H1 (cell line): ENCODE measurements around the gene PUSL1. TPM values are rescaled to one million over a fixed set of nuclear protein-coding genes. Genes with fewer than 3 reads are reported as not detected.

Experiments
- CTCF ChIA-PET: fragments of 300-600 bp; sonication (Branson Sonifier 250); formaldehyde crosslinking; loops from one replicate; lab custom pipeline; 2021; ENCODE audit not compliant: partially characterized antibody; lab: Charles Lee
- POLR2A ChIA-PET: fragments of 300-600 bp; sonication (Branson Sonifier 250); formaldehyde crosslinking; loops from one replicate; lab custom pipeline; 2021; ENCODE audit warnings: inconsistent platforms; ENCODE audit not compliant: partially characterized antibody; lab: Charles Lee
- DNase-seq, 2 experiments: peaks; one replicate each; pipeline versions ENCODE4 v3.0.0 to v3.0.0-alpha.2; 2010 to 2022; ENCODE audit warnings: low spot score in 2 of 2, low read depth in 1 of 2, mixed read lengths in 1 of 2
- FAIRE-seq: peaks from 2 replicates; lab custom pipeline; 2011; peaks lifted over from hg19 to GRCh38; lab: Jason Lieb, UNC
- H2AFZ ChIP-seq: 2 replicates; pipeline ENCODE4 v1.8.1; 2012; ENCODE audit warnings: low read length, inconsistent platforms
- H2AK5ac ChIP-seq: 2 replicates; pipeline ENCODE4 v1.6.1; 2013; ENCODE audit warnings: low read depth, low read length
- H2BK120ac ChIP-seq: replicated peaks from 2 replicates; pipeline ENCODE3; 2013; ENCODE audit warnings: low read depth, low read length, inconsistent platforms
- H2BK12ac ChIP-seq: 2 replicates; pipeline ENCODE4 v1.6.1; 2013; ENCODE audit warnings: low read depth, low read length
- H2BK15ac ChIP-seq: 2 replicates; pipeline ENCODE4 v1.6.1; 2013; ENCODE audit warnings: low read length
- H2BK20ac ChIP-seq: 2 replicates; pipeline ENCODE4 v1.6.1; 2013; ENCODE audit warnings: low read length
- H2BK5ac ChIP-seq: 2 replicates; pipeline ENCODE4 v1.6.1; 2013; ENCODE audit warnings: low read depth, low read length
- H3K14ac ChIP-seq: 2 replicates; pipeline ENCODE4 v1.6.1; 2013; ENCODE audit warnings: inconsistent platforms; ENCODE audit not compliant: insufficient read length
- H3K18ac ChIP-seq: 2 replicates; pipeline ENCODE4 v1.6.1; 2013; ENCODE audit warnings: low read length; ENCODE audit errors: extremely low read depth
- H3K23ac ChIP-seq: 2 replicates; pipeline ENCODE4 v1.6.1; 2013; ENCODE audit warnings: inconsistent platforms; ENCODE audit not compliant: insufficient read length
- H3K23me2 ChIP-seq: 2 replicates; pipeline ENCODE4 v1.6.1; 2013; ENCODE audit warnings: low read depth, low read length
- H3K27ac ChIP-seq: 2 replicates; pipeline ENCODE4 v1.6.1; 2011; ENCODE audit warnings: low read depth, low read length, inconsistent platforms
- H3K27me3 ChIP-seq, 4 experiments: replicated peaks in 1 of 4; 1 replicate in 1 of 4; 2 replicates in 3 of 4; pipeline versions ENCODE4 v1.6.1 to v1.8.1; 2011 to 2013; ENCODE audit warnings: low read length in 3 of 4, mild to moderate bottlenecking in 3 of 4, inconsistent platforms in 2 of 4, mixed read lengths in 2 of 4, moderate library complexity in 1 of 4; ENCODE audit not compliant: control insufficient read depth in 3 of 4, insufficient read depth in 3 of 4; ENCODE audit errors: extremely low read depth in 1 of 4
- H3K36me3 ChIP-seq, 4 experiments: 2 replicates each; pipeline versions ENCODE4 v1.6.1 to v1.8.1; 2011 to 2013; ENCODE audit warnings: mild to moderate bottlenecking in 4 of 4, low read length in 3 of 4, moderate library complexity in 2 of 4, control low read depth in 1 of 4, inconsistent platforms in 1 of 4; ENCODE audit not compliant: insufficient read depth in 4 of 4, control insufficient read depth in 2 of 4
- H3K4ac ChIP-seq: replicated peaks from 2 replicates; pipeline ENCODE3; 2013; ENCODE audit warnings: low read length, low read depth, mixed read lengths, inconsistent platforms; ENCODE audit not compliant: insufficient read length
- H3K4me1 ChIP-seq, 4 experiments: replicated peaks in 1 of 4; 1 replicate in 1 of 4; 2 replicates in 3 of 4; pipeline versions ENCODE4 v1.6.1 to v1.8.1; 2011 to 2013; ENCODE audit warnings: low read length in 3 of 4, inconsistent platforms in 2 of 4, mixed read lengths in 1 of 4; ENCODE audit not compliant: insufficient read depth in 4 of 4, control insufficient read depth in 3 of 4
- H3K4me2 ChIP-seq, 2 experiments: 2 replicates each; pipeline versions ENCODE4 v1.6.1 to v1.8.1; 2011 to 2013; ENCODE audit warnings: low read depth in 2 of 2, low read length in 2 of 2, control low read depth in 1 of 2, inconsistent platforms in 1 of 2, mild to moderate bottlenecking in 1 of 2; ENCODE audit not compliant: insufficient read depth in 1 of 2
- H3K4me3 ChIP-seq, 4 experiments: fragments of 200-600, 300-600 bp in 1 of 4; sonication (generic), shearing (Covaris generic), sonication (Bioruptor Twin) in 1 of 4; 2 replicates each; pipeline versions ENCODE4 v1.5.1 to v1.8.1; 2011 to 2016; ENCODE audit warnings: low read length in 4 of 4, low read depth in 3 of 4, control low read depth in 2 of 4, inconsistent platforms in 2 of 4, mild to moderate bottlenecking in 2 of 4, mixed read lengths in 1 of 4, moderate library complexity in 1 of 4; ENCODE audit not compliant: insufficient read depth in 2 of 4; ENCODE audit errors: extremely low read depth in 1 of 4
- H3K56ac ChIP-seq: replicated peaks from 2 replicates; pipeline ENCODE3; 2013; ENCODE audit warnings: low read depth, mild to moderate bottlenecking, mixed read lengths, low read length, inconsistent platforms; ENCODE audit not compliant: insufficient read length
- H3K79me1 ChIP-seq: 2 replicates; pipeline ENCODE4 v1.6.1; 2013; ENCODE audit warnings: low read depth, low read length, control low read depth
- H3K79me2 ChIP-seq, 2 experiments: 2 replicates each; pipeline versions ENCODE4 v1.6.1 to v1.8.1; 2012 to 2013; ENCODE audit warnings: low read length in 2 of 2, mild to moderate bottlenecking in 2 of 2, inconsistent platforms in 1 of 2; ENCODE audit not compliant: insufficient read depth in 2 of 2, control insufficient read depth in 1 of 2
- H3K9ac ChIP-seq, 4 experiments: replicated peaks in 1 of 4; 1 replicate in 1 of 4; 2 replicates in 3 of 4; pipeline versions ENCODE4 v1.6.1 to v1.8.1; 2011 to 2013; ENCODE audit warnings: low read depth in 3 of 4, low read length in 3 of 4, control low read depth in 2 of 4, mild to moderate bottlenecking in 2 of 4, moderate library complexity in 2 of 4, inconsistent platforms in 1 of 4; ENCODE audit errors: extremely low read depth in 1 of 4
- H3K9me3 ChIP-seq, 2 experiments: 2 replicates each; pipeline versions ENCODE4 v1.6.1 to v1.8.1; 2012 to 2013; ENCODE audit warnings: mild to moderate bottlenecking in 2 of 2, moderate library complexity in 2 of 2, control low read depth in 1 of 2, inconsistent platforms in 1 of 2, low read depth in 1 of 2, low read length in 1 of 2, mixed read lengths in 1 of 2; ENCODE audit not compliant: insufficient read depth in 2 of 2
- H4K20me1 ChIP-seq, 2 experiments: replicated peaks in 1 of 2; 2 replicates each; pipeline versions ENCODE3 to v1.8.1; 2011 to 2013; ENCODE audit warnings: inconsistent platforms in 2 of 2, low read length in 2 of 2, mild to moderate bottlenecking in 1 of 2; ENCODE audit not compliant: insufficient read depth in 2 of 2, control insufficient read depth in 1 of 2
- H4K5ac ChIP-seq: 2 replicates; pipeline ENCODE4 v1.6.1; 2013; ENCODE audit warnings: low read length, low read depth, mixed read lengths, inconsistent platforms; ENCODE audit not compliant: insufficient read length
- H4K8ac ChIP-seq: 2 replicates; pipeline ENCODE4 v1.8.0; 2013; ENCODE audit warnings: mild to moderate bottlenecking, moderate library complexity, low read length, inconsistent platforms; ENCODE audit not compliant: insufficient read depth; ENCODE audit errors: extremely low read depth
- H4K91ac ChIP-seq: replicated peaks from 2 replicates; pipeline ENCODE3; 2013; ENCODE audit warnings: low read length, mixed read lengths, inconsistent platforms; ENCODE audit not compliant: insufficient read length
- BRCA1 ChIP-seq: IDR thresholded peaks from 2 replicates; pipeline ENCODE4 v1.6.1; 2012; ENCODE audit warnings: low read depth, low read length, improper control_type of control experiment
- CBX8 ChIP-seq: fragments of 300-800, 300-1000 bp; sonication (generic); IDR thresholded peaks from 2 replicates; pipeline ENCODE4 v1.7.1; 2016; ENCODE audit warnings: low read depth, low read length, borderline replicate concordance
- EZH2 ChIP-seq: fragments of 200-600 bp; sonication (generic); IDR thresholded peaks from 2 replicates; pipeline ENCODE4 v1.7.1; 2012; ENCODE audit warnings: low read depth, mild to moderate bottlenecking, moderate library complexity, low read length, inconsistent platforms; ENCODE audit not compliant: severe bottlenecking
- GTF2F1 ChIP-seq: IDR thresholded peaks from 2 replicates; pipeline ENCODE4 v1.6.1; 2012; ENCODE audit warnings: low read depth, low read length, improper control_type of control experiment, borderline replicate concordance
- RBBP5 ChIP-seq: IDR thresholded peaks from 2 replicates; pipeline ENCODE4 v1.7.1; 2012; ENCODE audit warnings: low read depth, mild to moderate bottlenecking, inconsistent platforms, low read length, moderate library complexity, borderline replicate concordance
- WGBS, 2 experiments: shearing (Covaris generic) in 1 of 2; methylation state at CpG; one replicate each; pipeline versions ENCODE4 v1.1.6 to v1.1.7; 2013 to 2015; ENCODE audit warnings: low lambda C conversion rate in 2 of 2, mixed read lengths in 2 of 2, inconsistent platforms in 1 of 2, low coverage in 1 of 2, missing lambda C conversion rate in 1 of 2; ENCODE audit not compliant: insufficient replicate concordance in 2 of 2, insufficient coverage in 1 of 2, insufficient read length in 1 of 2; ENCODE audit errors: extremely low coverage in 1 of 2, missing lambda C conversion rate in 1 of 2; 5-methylcytosine and 5-hydroxymethylcytosine counted together
- polyA plus RNA-seq, 7 experiments: library from polyadenylated mRNA; depleted of rRNA in 3 of 7; stranded (reverse) in 5 of 7; unstranded in 2 of 7; fragments of >200 nt in 5 of 7; fragments of 200-250 nt in 2 of 7; gene quantifications; 1 replicate in 5 of 7; 2 replicates in 1 of 7; 4 replicates in 1 of 7; pipeline versions ENCODE4 v1.2.1 to v1.2.3, GENCODE V29; 2011 to 2013; ENCODE audit warnings: missing spikeins in 2 of 7, mixed read lengths in 2 of 7
- total RNA-seq: library from RNA; stranded (reverse); fragmentation: NEBNext Ultra II Directional; extraction: Animal tissue kit (Norgen Biotek cat#: 25700); gene quantifications from 2 replicates; pipeline ENCODE4 v1.2.1, GENCODE V29; 2021
- TF ChIP-seq, protein P1 (sequence below): IDR thresholded peaks from 2 replicates; pipeline ENCODE4 v1.6.1; 2012; ENCODE audit warnings: inconsistent platforms
- TF ChIP-seq, protein P2 (sequence below), 3 experiments: IDR thresholded peaks; 1 replicate in 2 of 3; 2 replicates in 1 of 3; pipeline versions ENCODE4 v1.5.1 to v1.6.1; 2011; ENCODE audit warnings: low read length in 3 of 3, mild to moderate bottlenecking in 3 of 3, inconsistent platforms in 2 of 3, low read depth in 1 of 3, moderate library complexity in 1 of 3; ENCODE audit not compliant: insufficient read depth in 1 of 3; ENCODE audit errors: control extremely low read depth in 1 of 3

Gene PUSL1
- total and polyA plus RNA-seq, 2 of the 8 experiments (the other 6 are each of a cell fraction or from before 2014, with no cell fraction given): 38.8 to 87.4 TPM

DNA sequence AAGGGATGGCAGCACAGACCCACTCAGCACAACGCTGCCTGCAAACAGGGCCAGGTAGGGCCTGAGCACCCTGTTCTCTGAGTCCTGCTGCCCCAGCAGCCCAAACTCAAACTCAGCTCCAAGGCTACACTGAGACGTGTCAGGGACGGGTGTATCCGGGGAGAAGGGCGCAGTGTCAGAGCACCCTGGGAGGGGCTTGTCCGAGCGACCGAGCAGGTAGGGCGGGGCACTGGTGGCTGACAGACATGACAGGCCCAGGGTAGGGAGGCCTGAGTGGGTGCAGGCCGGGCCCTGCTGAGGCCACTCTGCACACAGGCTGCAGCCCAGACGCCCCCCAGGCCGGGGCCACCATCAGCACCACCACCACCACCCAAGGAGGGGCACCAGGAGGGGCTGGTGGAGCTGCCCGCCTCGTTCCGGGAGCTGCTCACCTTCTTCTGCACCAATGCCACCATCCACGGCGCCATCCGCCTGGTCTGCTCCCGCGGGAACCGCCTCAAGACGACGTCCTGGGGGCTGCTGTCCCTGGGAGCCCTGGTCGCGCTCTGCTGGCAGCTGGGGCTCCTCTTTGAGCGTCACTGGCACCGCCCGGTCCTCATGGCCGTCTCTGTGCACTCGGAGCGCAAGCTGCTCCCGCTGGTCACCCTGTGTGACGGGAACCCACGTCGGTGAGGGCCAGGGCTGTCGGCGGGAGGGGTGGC, 22.6 kb upstream of the PUSL1 start:
- POLR2A ChIA-PET: interaction anchor here (0.9 to 2.6 kb wide), 3 partner anchors 11 to 44 kb away, joined by 3 to 12 read pairs (median 4); partner anchors contain the start of gene UBE2J2
- Histone ChIP-seq H3K9ac (no peak overlapping the region), H3K4me3 (no peak overlapping the region), H2BK15ac (peak overlapping the region; percentile 46; the same call in 1 of the 2 replicates), H4K91ac (peak overlapping the region; percentile 65), H3K18ac (no peak overlapping the region), H4K8ac (peak overlapping the region; percentile 79), H4K20me1 (no peaks in the 10 kb centered on the region), H3K4ac (no peak overlapping the region), H3K36me3 (no peaks in the 10 kb centered on the region), H2AK5ac (no peak overlapping the region), H3K4me1 (peaks cover 0 to 2% (median under 1%) of the 10 kb centered on the region in 4 experiments; a peak in 1 of 7 replicates), H3K14ac (no peak overlapping the region), H4K5ac (no peak overlapping the region), H3K23ac (no peak overlapping the region), H3K79me1 (no peaks in the 10 kb centered on the region), H3K9me3 (peaks cover 0 to 2% of the 10 kb centered on the region in 2 experiments; a peak in 1 of 4 replicates), H3K27ac (no peak overlapping the region; the same call in 1 of the 2 replicates), H2BK5ac (no peak overlapping the region), H3K27me3 (no peaks in the 10 kb centered on the region), H2BK20ac (no peak overlapping the region), H3K79me2 (no peaks in the 10 kb centered on the region), H3K23me2 (no peaks in the 10 kb centered on the region), H3K4me2 (no peak overlapping the region), H2BK12ac (no peak overlapping the region), H2BK120ac (no peak overlapping the region), H3K56ac (no peak overlapping the region), H2AFZ (no peak overlapping the region)
- DNase-seq: no peak
- 88% methylated on average over 35 of the region's 37 CpGs; no CpG with 5 or more reads in 1 of the 2 experiments for WGBS, 2 experiments
- CTCF ChIA-PET: interaction anchor here (1.0 to 1.8 kb wide), 9 partner anchors 9 to 163 kb away, joined by 3 to 5 read pairs (median 4); no protein-coding TSS in a partner anchor
- TF ChIP-seq CBX8: no peak
- no peak for TF ChIP-seq GTF2F1
- TF ChIP-seq, protein P1, sequence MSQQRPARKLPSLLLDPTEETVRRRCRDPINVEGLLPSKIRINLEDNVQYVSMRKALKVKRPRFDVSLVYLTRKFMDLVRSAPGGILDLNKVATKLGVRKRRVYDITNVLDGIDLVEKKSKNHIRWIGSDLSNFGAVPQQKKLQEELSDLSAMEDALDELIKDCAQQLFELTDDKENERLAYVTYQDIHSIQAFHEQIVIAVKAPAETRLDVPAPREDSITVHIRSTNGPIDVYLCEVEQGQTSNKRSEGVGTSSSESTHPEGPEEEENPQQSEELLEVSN: no peak
- TF ChIP-seq, protein P2, sequence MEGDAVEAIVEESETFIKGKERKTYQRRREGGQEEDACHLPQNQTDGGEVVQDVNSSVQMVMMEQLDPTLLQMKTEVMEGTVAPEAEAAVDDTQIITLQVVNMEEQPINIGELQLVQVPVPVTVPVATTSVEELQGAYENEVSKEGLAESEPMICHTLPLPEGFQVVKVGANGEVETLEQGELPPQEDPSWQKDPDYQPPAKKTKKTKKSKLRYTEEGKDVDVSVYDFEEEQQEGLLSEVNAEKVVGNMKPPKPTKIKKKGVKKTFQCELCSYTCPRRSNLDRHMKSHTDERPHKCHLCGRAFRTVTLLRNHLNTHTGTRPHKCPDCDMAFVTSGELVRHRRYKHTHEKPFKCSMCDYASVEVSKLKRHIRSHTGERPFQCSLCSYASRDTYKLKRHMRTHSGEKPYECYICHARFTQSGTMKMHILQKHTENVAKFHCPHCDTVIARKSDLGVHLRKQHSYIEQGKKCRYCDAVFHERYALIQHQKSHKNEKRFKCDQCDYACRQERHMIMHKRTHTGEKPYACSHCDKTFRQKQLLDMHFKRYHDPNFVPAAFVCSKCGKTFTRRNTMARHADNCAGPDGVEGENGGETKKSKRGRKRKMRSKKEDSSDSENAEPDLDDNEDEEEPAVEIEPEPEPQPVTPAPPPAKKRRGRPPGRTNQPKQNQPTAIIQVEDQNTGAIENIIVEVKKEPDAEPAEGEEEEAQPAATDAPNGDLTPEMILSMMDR (IDR thresholded peaks at IDR 0.05; ENCODE audit: control extremely low read depth in 1 of 3, insufficient read depth in 1 of 3, low read depth in 1 of 3, low read length in 3 of 3): no peak
- TF ChIP-seq BRCA1: no peak
- no peak for TF ChIP-seq EZH2
- no peak for TF ChIP-seq RBBP5
- no peak for FAIRE-seq
